SH-SY5Y (cell line): ENCODE results near the gene CTNNA1.

Source experiments
- GATA2 ChIP-seq: IDR thresholded peaks from 2 replicates; pipeline ENCODE4 v1.6.1; 2011; ENCODE audit warnings: mild to moderate bottlenecking, low read depth, low read length
- GATA3 ChIP-seq: IDR thresholded peaks from 2 replicates; pipeline ENCODE4 v1.6.1; 2011; ENCODE audit warnings: low read depth, mild to moderate bottlenecking, low read length, moderate library complexity

DNA sequence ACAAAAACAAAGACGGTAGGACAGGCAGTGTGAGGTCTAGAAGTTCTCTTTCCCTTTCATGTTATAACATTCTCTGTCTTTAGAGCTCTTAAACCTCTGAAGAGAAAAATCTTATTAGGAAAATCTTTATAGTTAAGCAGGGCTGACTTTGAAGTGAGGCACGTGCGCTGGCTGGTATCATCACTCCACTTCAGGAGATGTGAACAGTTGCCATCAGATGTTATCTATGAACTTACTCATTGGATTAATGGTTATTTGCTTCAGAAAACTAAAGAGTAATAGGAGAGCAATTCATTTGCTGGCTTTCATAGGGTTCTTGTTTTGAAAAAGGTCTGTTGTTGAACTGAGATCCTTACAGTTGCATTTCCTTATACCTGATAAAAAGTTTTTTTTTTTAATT is 96.2 kb downstream of the CTNNA1 start:
- TF ChIP-seq GATA3 (no peak), GATA2 (0 out of 2 replicates have a peak, but pooled peaks have one; percentile 10)
